Neuronal stem cell (in vitro differentiated cells): ENCODE results near the gene FBXO11.

Experiments
- DNase-seq: peaks from one replicate; pipeline ENCODE4 v3.0.0-alpha.2; 2013; ENCODE audit warnings: low spot score
- H2AFZ ChIP-seq: one replicate; pipeline ENCODE4 v1.6.1; 2013; ENCODE audit warnings: mild to moderate bottlenecking, low read length, inconsistent platforms
- H2AK5ac ChIP-seq: 2 replicates; pipeline ENCODE4 v1.6.1; 2013; ENCODE audit warnings: low read depth, mild to moderate bottlenecking, inconsistent platforms, low read length, moderate library complexity, mixed read lengths
- H2BK120ac ChIP-seq: 2 replicates; pipeline ENCODE4 v1.6.1; 2013; ENCODE audit warnings: low read depth, mild to moderate bottlenecking, inconsistent platforms, low read length, moderate library complexity, mixed read lengths
- H2BK12ac ChIP-seq: one replicate; pipeline ENCODE4 v1.6.1; 2013; ENCODE audit warnings: low read length, inconsistent platforms
- H2BK15ac ChIP-seq: 2 replicates; pipeline ENCODE4 v1.6.1; 2013; ENCODE audit warnings: mild to moderate bottlenecking, low read length, inconsistent platforms, mixed read lengths
- H2BK5ac ChIP-seq: one replicate; pipeline ENCODE4 v1.6.1; 2013; ENCODE audit warnings: inconsistent platforms, mild to moderate bottlenecking, low read length, moderate library complexity
- H3K14ac ChIP-seq: one replicate; pipeline ENCODE4 v1.6.1; 2013; ENCODE audit warnings: low read length, inconsistent platforms
- H3K18ac ChIP-seq: 2 replicates; pipeline ENCODE4 v1.6.1; 2013; ENCODE audit warnings: low read length, inconsistent platforms
- H3K23ac ChIP-seq: 2 replicates; pipeline ENCODE4 v1.6.1; 2013; ENCODE audit warnings: low read depth, mild to moderate bottlenecking, mixed read lengths, low read length, inconsistent platforms; ENCODE audit not compliant: poor library complexity
- H3K27ac ChIP-seq: replicated peaks from 3 replicates; pipeline ENCODE4 v1.5.1; 2013; ENCODE audit warnings: low read length, inconsistent platforms
- H3K27me3 ChIP-seq, 3 experiments: 2 replicates each; pipeline ENCODE4 v1.6.1; 2013; ENCODE audit warnings: low read length in 3 of 3, mild to moderate bottlenecking in 2 of 3, inconsistent platforms in 1 of 3, low read depth in 1 of 3, mixed read lengths in 1 of 3, moderate library complexity in 1 of 3; ENCODE audit not compliant: control insufficient read depth in 3 of 3, insufficient read depth in 3 of 3
- H3K36me3 ChIP-seq, 2 donors: replicated peaks in 1 of 2; 2 replicates each; pipeline ENCODE4 v1.6.1; 2013; ENCODE audit warnings: low read length in 2 of 2; ENCODE audit not compliant: control insufficient read depth in 2 of 2, insufficient read depth in 2 of 2
- H3K4ac ChIP-seq: 2 replicates; pipeline ENCODE4 v1.6.1; 2013; ENCODE audit warnings: inconsistent platforms, mild to moderate bottlenecking, low read length, moderate library complexity
- H3K4me1 ChIP-seq, 2 donors: 1 replicate in 1 of 2; 2 replicates in 1 of 2; pipeline ENCODE4 v1.6.1; 2013; ENCODE audit warnings: low read length in 2 of 2, low read depth in 1 of 2; ENCODE audit not compliant: control insufficient read depth in 2 of 2, insufficient read depth in 1 of 2
- H3K4me2 ChIP-seq: one replicate; pipeline ENCODE4 v1.6.1; 2013; ENCODE audit warnings: mild to moderate bottlenecking, low read length, inconsistent platforms; ENCODE audit not compliant: insufficient read depth, poor library complexity, severe bottlenecking
- H3K4me3 ChIP-seq, 2 donors: 2 replicates each; pipeline ENCODE4 v1.5.1; 2013; ENCODE audit warnings: low read length in 2 of 2, mild to moderate bottlenecking in 2 of 2, inconsistent platforms in 1 of 2, moderate library complexity in 1 of 2
- H3K79me1 ChIP-seq: one replicate; pipeline ENCODE4 v1.6.1; 2013; ENCODE audit warnings: low read depth, mild to moderate bottlenecking, inconsistent platforms, low read length, moderate library complexity
- H3K9ac ChIP-seq: one replicate; pipeline ENCODE4 v1.6.1; 2013; ENCODE audit warnings: mild to moderate bottlenecking, low read depth, low read length, inconsistent platforms; ENCODE audit not compliant: poor library complexity
- H3K9me3 ChIP-seq, 2 donors: replicated peaks in 1 of 2; 2 replicates each; pipeline versions ENCODE3 to v1.6.1; 2013; ENCODE audit warnings: low read length in 2 of 2, mild to moderate bottlenecking in 2 of 2, inconsistent platforms in 1 of 2, low read depth in 1 of 2, mixed read lengths in 1 of 2, moderate library complexity in 1 of 2; ENCODE audit not compliant: control insufficient read depth in 2 of 2, insufficient read depth in 1 of 2
- H4K8ac ChIP-seq: one replicate; pipeline ENCODE4 v1.6.1; 2013; ENCODE audit warnings: low read depth, mild to moderate bottlenecking, inconsistent platforms, low read length, moderate library complexity
- H4K91ac ChIP-seq: one replicate; pipeline ENCODE4 v1.6.1; 2013; ENCODE audit warnings: low read length, low read depth, mild to moderate bottlenecking, inconsistent platforms; ENCODE audit not compliant: poor library complexity
- WGBS, 2 donors: extraction: QIAGEN DNeasy Blood & Tissue Kit; methylation state at CpG; one replicate each; pipeline ENCODE4 v1.1.7; 2013; ENCODE audit warnings: missing lambda C conversion rate in 2 of 2, mixed read lengths in 1 of 2; ENCODE audit not compliant: insufficient read length in 2 of 2, insufficient replicate concordance in 1 of 2; ENCODE audit errors: extremely low coverage in 2 of 2; 5-methylcytosine and 5-hydroxymethylcytosine counted together

FBXO11 gene

GRCh38 chr2:47809903-47810302 is 96.4 kb downstream of the FBXO11 start:
- no peak for DNase-seq
- no peak overlapping the region for H3K18ac ChIP-seq
- peaks cover 7 to 96% of the 10 kb centered on the region in 2 donors for H3K36me3 ChIP-seq
- H2AK5ac ChIP-seq: no peak overlapping the region
- H3K4me1 ChIP-seq: no peaks in the 10 kb centered on the region
- H2BK15ac ChIP-seq: no peak overlapping the region
- H3K27ac ChIP-seq: no peak overlapping the region
- H3K23ac ChIP-seq: no peak overlapping the region
- H2BK5ac ChIP-seq: no peak overlapping the region
- no peak overlapping the region for H3K4me3 ChIP-seq
- H3K9me3 ChIP-seq: no peaks in the 10 kb centered on the region
- no peak overlapping the region for H3K4me2 ChIP-seq
- no peaks in the 10 kb centered on the region for H3K79me1 ChIP-seq
- no peak overlapping the region for H3K14ac ChIP-seq
- no peak overlapping the region for H2BK12ac ChIP-seq
- H4K91ac ChIP-seq: no peak overlapping the region
- no peak overlapping the region for H2AFZ ChIP-seq
- H4K8ac ChIP-seq: no peak overlapping the region
- no peak overlapping the region for H3K9ac ChIP-seq
- no peaks in the 10 kb centered on the region for H3K27me3 ChIP-seq
- no peak overlapping the region for H3K4ac ChIP-seq
- no peak overlapping the region for H2BK120ac ChIP-seq
- WGBS, 2 donors: no CpG with 5 or more reads among the region's 2 CpGs

- H3K36me3 ChIP-seq: peaks cover 15 to 98% of the 10 kb centered on the region in 2 donors
- H2AK5ac ChIP-seq: no peak overlapping the region
- no peak overlapping the region for H3K27ac ChIP-seq
These were observed 97.7 kb downstream of the FBXO11 start for GRCh38 chr2:47808614-47809013.

DNA sequence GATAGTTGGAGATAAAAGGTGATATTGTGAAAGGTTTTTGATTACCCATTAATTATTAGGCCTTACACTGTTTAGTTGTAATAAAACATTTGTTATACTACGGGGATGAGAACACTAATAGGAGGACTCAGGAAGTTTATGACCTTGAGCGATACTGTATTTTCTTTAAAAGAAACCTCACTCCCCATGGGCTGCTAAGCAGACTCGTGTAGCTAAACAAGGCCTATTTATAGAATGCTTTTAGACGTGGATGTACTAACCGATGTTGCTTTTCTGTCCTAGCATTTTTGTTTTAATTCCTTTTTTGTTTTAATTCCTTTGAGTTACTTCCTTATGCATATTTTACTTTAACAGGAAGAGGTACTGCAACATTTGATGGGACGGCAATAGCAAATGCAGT is 100.4 kb downstream of the FBXO11 start:
- Histone ChIP-seq H2AFZ (no peak overlapping the region), H2BK12ac (no peak overlapping the region), H3K23ac (no peak overlapping the region), H3K79me1 (peaks cover 5% of the 10 kb centered on the region), H2AK5ac (no peak overlapping the region), H3K27me3 (no peaks in the 10 kb centered on the region), H3K9me3 (peaks cover 6 to 30% of the 10 kb centered on the region in 2 donors), H2BK120ac (no peak overlapping the region), H3K4me3 (no peak overlapping the region), H4K91ac (no peak overlapping the region), H3K4me2 (no peak overlapping the region), H3K4ac (no peak overlapping the region), H3K18ac (no peak overlapping the region), H3K27ac (no peak overlapping the region), H4K8ac (no peak overlapping the region), H3K36me3 (peaks cover 32 to 100% of the 10 kb centered on the region in 2 donors), H2BK5ac (no peak overlapping the region), H3K9ac (no peak overlapping the region), H3K14ac (no peak overlapping the region), H2BK15ac (no peak overlapping the region), H3K4me1 (no peaks in the 10 kb centered on the region)
- DNase-seq: no peak
- WGBS, 2 donors: no CpG with 5 or more reads among the region's 6 CpGs

More at GRCh38 chr2:47808614-47809013, 97.7 kb downstream of the FBXO11 start:
- Histone ChIP-seq H3K9ac (no peak overlapping the region), H3K9me3 (peaks cover 0 to 3% of the 10 kb centered on the region in 2 donors), H3K27me3 (no peaks in the 10 kb centered on the region), H2BK15ac (no peak overlapping the region), H4K8ac (no peak overlapping the region), H3K79me1 (peaks cover 2% of the 10 kb centered on the region), H3K23ac (no peak overlapping the region), H2AFZ (no peak overlapping the region), H4K91ac (no peak overlapping the region), H2BK5ac (no peak overlapping the region), H3K18ac (no peak overlapping the region), H3K4me2 (no peak overlapping the region), H3K4me3 (no peak overlapping the region), H3K4ac (no peak overlapping the region), H3K4me1 (no peaks in the 10 kb centered on the region), H2BK120ac (no peak overlapping the region), H2BK12ac (no peak overlapping the region), H3K14ac (no peak overlapping the region)
- no peak for DNase-seq
- no CpG with 5 or more reads among the region's 4 CpGs for WGBS, 2 donors

DNA sequence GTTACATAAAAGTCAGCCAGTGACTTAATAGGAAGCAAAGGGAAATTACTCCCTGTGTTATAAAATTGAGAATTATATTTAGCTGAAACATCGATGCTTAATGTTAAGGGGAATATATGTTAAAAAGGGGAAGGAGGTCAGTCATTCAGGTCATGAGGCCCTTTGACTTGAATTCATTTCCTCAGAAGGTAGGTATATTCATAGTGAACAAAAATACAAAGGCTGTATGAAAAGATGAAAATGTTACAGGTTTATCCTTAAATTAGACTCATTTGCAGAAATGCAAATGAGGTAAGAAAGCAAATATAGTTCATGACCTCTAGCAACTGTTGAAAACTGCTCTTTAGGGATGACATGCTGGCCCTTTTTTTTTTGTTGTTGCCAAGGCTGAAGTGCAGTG is 102.5 kb downstream of the FBXO11 start:
- Histone ChIP-seq H3K79me1 (peaks cover 5% of the 10 kb centered on the region), H2AK5ac (no peak overlapping the region), H3K4me3 (no peak overlapping the region), H2BK120ac (no peak overlapping the region), H4K8ac (no peak overlapping the region), H3K27me3 (no peaks in the 10 kb centered on the region), H3K27ac (no peak overlapping the region), H3K36me3 (peaks cover 51 to 100% of the 10 kb centered on the region in 2 donors), H3K23ac (no peak overlapping the region), H2BK5ac (no peak overlapping the region), H4K91ac (no peak overlapping the region), H3K4me2 (no peak overlapping the region), H3K4ac (no peak overlapping the region), H3K18ac (no peak overlapping the region), H2BK15ac (no peak overlapping the region), H2AFZ (no peak overlapping the region), H2BK12ac (no peak overlapping the region), H3K4me1 (no peaks in the 10 kb centered on the region), H3K14ac (no peak overlapping the region), H3K9me3 (peaks cover 6 to 39% of the 10 kb centered on the region in 2 donors), H3K9ac (no peak overlapping the region)
- no CpG with 5 or more reads among the region's 1 CpG for WGBS, 2 donors
- no peak for DNase-seq
